NCI-H524 treated with DMSO at 0.1 percent for 48 hours (cell line): ENCODE data around the gene HNRNPH2.

Experiments
- DNase-seq: peaks from one replicate; lab custom pipeline; 2025; lab: John Stamatoyannopoulos, UW

The HNRNPH2 gene

GRCh38 chrX:101395789-101396188 lies 12.2 kb upstream of the HNRNPH2 start:
- no peak for DNase-seq

GRCh38 chrX:101397779-101398178 lies 10.2 kb upstream of the HNRNPH2 start:
- no peak for DNase-seq

- no peak for DNase-seq
Measured at GRCh38 chrX:101398694-101399093, 9.3 kb upstream of the HNRNPH2 start.

DNA sequence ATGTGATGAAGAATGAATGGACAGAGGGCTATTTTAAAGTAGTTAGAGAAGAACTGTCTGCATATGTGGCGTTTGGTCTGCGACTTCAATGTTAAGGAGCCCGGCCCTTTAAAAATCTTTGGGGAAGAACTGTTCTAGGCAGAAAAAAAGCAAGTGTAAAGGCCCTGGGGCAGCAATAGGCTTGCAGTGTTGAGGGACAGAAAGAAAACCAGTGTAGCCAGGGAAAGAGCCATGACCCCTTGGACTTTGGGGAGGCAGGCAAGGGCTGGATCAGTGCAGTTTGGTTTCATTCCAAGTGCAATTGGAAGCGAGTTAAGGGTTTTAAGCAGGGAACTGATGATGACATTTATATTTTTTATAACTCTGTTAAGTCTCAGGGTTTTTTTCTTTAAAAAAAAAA lies 8.2 kb upstream of the HNRNPH2 start:
- no peak for DNase-seq

GRCh38 chrX:101407167-101407747 lies 765 bp upstream of the HNRNPH2 start:
- DNase-seq = no peak

DNA sequence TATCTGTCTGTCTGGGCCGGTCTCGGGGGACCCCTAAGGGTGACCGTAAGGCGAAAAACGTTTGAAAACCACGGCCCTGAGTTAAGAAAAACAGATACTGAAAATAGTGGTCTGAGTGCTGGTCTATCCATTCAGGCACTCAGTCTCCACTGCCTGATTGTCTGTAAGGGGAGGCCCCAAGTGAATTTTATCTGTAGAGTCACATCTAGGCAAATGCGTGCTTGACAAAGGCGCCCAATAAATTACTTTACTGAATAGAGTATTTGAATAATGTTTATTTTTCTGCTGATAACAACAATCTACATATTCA lies 465 bp downstream of the HNRNPH2 start:
- DNase-seq = no peak

DNA sequence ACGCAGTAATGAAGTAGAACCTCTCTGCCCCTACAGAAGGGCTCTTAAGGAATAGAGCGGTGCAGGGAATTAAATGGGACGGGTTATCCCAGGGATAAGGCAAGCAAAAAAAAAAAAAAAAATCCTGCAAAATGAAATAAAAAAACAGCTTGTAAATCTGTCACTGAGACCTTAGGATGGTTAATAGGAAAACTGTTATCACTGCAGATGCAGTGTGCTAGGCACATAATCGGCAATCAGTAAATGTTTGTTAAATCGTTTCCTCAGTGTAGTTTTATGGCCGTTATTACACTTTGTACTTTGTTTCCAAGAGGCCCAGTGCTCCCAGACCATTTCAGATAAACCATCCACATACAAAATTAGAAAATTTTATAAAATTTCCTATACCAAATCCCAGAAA lies 1.0 kb downstream of the HNRNPH2 start:
- no peak for DNase-seq

GRCh38 chrX:101410461-101410860 lies 2.4 kb downstream of the HNRNPH2 start:
- no peak for DNase-seq

DNA sequence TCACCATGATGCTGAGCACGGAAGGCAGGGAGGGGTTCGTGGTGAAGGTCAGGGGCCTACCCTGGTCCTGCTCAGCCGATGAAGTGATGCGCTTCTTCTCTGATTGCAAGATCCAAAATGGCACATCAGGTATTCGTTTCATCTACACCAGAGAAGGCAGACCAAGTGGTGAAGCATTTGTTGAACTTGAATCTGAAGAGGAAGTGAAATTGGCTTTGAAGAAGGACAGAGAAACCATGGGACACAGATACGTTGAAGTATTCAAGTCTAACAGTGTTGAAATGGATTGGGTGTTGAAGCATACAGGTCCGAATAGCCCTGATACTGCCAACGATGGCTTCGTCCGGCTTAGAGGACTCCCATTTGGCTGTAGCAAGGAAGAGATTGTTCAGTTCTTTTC lies 4.0 kb downstream of the HNRNPH2 start:
- DNase-seq = no peak

- DNase-seq = no peak
Measured at GRCh38 chrX:101415180-101416145, 7.4 kb downstream of the HNRNPH2 start.

GRCh38 chrX:101416691-101417090 lies 8.7 kb downstream of the HNRNPH2 start:
- no peak for DNase-seq

- DNase-seq = no peak
Measured at GRCh38 chrX:101417190-101417589, 9.2 kb downstream of the HNRNPH2 start.

DNA sequence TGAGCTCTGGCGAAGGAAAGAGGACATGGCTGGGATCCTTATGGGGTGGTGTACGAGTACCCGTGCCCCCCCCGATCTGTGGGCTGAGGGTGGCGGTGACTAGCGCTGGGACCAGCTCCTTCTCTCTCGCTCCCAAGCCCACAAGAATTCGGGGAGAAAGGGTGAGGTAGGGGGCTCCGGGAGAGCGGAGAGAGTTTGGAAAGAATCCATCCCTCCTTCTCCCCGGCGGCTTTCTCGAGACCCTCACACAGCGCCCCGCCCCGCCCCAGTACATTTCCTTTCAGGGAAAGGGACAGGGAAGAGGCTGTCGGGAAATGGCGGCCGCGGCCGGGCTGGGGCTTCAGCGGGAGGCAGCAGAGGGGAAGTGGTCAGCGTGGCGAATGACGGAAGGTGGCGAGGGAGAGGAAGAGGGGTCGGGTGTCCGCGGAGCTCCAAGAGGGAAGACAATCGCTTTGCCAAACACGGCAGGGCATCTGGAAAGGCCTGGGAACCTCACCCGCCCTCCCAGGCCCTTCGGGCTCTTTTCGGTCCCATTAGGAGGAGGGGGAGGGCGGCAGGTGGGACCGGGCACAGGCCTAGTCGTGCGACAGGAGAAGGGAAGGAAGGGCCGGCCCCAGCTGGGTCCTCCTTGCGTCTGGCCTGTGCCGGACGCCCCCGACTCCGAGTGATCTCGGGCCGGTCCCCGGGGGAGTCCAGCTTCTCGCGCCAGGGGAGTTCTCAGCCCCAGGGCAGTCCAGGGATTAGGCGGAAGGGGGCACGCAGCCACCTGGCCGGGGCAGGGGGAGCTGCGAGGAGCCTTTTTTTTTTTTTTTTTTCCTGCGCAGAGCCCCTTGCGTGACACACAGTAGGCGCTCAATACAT lies 10.2 kb downstream of the HNRNPH2 start:
- DNase-seq = no peak

DNA sequence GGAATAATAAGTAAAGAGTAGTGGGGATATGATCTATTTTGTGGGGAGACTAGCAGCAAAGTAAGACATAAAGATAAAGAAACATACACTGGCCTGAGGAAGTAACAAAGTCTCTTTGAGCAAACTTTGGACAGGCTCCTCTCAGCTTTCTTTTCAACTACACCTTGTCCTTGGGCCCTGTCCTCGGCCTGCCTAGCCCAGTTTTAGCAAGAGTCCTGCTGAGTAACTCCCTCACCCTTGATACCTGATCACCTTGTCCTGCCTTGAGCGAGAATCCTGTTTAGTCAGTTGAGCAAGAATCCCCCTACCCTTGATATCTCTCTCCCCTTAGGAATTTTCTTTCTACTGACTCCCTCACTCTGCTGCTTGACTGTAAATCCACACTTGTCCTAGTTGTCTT lies 11.5 kb downstream of the HNRNPH2 start:
- DNase-seq = no peak

DNA sequence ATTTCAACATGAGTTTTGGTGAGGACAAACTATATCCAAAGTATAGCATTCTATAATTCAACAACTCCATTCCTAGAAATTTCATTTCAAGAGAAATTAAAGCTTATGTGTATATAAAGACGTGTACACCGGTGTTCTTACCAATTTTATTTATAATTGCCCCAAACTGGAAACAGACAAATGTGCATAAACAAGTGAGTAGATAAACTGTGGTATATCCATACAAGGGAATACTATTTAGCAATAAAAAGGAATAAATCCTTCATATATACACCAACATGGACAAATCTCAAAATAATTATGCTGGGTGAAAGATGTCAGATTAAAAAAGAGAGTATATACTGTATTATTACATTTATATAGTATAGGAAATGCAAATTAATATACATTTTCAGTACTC lies 19.9 kb downstream of the HNRNPH2 start:
- DNase-seq = no peak

- no peak for DNase-seq
Measured at GRCh38 chrX:101429934-101430333, 21.9 kb downstream of the HNRNPH2 start.

- no peak for DNase-seq
Measured at GRCh38 chrX:101430457-101431078, 22.5 kb downstream of the HNRNPH2 start.

DNA sequence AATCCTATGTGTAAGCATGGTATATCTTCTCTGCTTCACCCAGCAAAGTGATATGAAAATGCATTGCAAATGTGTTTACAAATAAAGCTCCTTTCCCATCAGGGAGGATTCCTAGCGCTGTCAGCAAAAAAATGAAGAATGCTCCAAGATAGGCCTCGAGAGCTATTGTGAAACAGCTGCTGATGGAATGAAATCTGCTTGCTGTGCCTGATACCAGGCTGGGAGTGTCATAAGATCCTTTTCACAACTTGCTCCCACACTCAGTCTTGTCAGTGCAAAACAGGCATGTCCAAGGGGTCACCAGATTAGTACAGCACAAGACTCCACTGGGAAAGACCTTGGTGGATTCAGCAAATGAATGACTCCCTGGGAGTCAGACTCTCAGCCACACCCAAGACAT lies 34.1 kb downstream of the HNRNPH2 start:
- no peak for DNase-seq

GRCh38 chrX:101449279-101449678 lies 41.3 kb downstream of the HNRNPH2 start:
- DNase-seq = no peak

DNA sequence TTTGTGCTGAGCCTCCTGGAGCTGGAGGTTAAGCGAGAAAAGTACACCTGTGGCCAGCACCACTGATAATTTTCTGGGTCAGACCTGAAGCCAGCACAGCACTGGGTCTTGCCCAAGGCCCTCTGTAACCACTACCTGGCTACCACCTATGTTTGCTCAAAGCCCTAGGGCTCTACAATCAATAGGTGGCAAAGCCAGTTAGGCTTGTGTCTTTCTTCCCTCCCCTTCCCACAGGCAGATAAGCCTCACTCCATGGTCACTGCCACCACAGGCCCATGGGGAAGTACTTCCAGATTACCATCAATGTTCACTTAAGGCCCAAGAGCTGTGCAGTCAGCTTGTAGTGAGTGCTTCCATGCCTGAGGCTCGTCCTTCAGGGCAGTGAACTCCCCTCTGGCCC lies 42.1 kb downstream of the HNRNPH2 start:
- DNase-seq = no peak

DNA sequence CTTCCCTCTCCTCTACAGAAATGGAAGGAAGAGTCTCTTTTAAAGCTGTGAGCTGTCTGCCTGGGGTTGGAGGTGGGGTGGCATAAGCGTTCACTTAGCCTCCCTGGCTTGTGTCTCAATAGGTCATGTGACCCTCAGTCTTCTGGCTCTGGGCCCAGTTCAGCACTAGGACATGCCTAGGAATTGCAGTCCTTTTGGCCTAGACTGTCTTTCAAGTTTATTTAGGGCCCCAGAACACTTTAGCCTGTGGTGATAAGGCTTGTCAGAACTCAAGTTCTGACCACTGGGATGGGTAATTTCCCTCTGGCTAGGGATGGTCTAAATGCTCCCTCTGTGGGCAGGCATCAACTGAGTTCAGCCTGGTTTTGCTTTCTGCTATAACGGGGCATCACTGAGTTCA lies 42.9 kb downstream of the HNRNPH2 start:
- DNase-seq = no peak

GRCh38 chrX:101452056-101452455 lies 44.0 kb downstream of the HNRNPH2 start:
- DNase-seq = no peak
